ENCODE measurements around the gene TFDP1. TPM values are rescaled to one million over a fixed set of nuclear protein-coding genes. Genes with fewer than 3 reads are reported as not detected.

Gene TFDP1
- polyA plus RNA-seq, 2 donors: 24.2 to 50.3 TPM

DNA sequence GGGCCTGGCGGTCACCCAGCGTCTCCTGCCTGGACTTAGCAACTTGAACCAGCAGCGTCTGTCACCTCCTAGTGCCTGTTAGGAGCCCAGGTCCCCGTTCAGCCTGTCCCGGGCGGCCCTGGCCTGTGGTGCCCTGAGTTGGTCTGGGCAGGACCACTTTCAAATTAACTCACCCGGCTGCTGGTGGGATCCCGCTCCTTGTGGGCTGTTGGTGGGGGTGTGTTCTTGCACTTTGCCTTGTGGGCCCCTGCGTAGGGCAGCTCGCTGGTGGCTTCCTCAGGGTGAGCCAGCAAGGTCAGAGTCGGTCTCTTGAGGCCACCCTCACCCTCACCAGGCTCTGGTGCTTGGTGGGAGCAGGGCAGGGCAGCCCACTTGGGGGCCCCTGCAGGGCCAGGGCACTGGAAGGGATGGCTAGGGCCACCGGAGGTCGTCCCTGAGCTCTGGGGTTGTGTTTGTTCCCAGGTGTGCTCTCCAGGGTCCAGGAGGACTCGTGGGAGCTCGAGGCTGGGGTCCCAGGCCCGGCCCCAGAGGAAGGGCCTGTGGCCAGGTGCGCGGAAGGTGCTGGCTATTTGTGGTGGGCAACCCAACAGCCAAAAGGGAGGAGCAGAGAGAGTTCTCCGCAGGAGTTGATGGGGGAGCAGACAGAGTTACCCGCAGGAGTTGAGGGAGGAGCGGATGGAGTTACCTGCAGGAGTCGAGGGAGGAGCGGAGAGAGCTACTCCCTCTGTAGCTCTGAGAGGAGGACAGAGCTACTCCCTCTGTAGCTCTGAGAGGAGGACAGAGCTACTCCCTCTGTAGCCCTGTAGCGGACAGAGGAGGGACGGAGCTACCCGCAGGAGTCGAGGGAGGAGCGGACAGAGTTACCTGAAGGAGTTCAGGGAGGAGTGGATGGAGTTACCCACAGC, 16.9 kb downstream of the TFDP1 start:
- H3K27ac ChIP-seq (ENCODE audit: low read depth in 2 of 2, low read length in 1 of 2): no peak overlapping the region
- no peaks in the 10 kb centered on the region for H3K27me3 ChIP-seq (ENCODE audit: control insufficient read depth in 1 of 2, insufficient read depth in 2 of 2, low read length in 2 of 2)
- no peaks in the 10 kb centered on the region for H3K4me1 ChIP-seq (ENCODE audit: control insufficient read depth in 2 of 2, insufficient read depth in 2 of 2, low read length in 1 of 2)
- 95 to 96% methylated on average over 28 of the region's 28 CpGs for WGBS, 2 donors
- no peaks in the 10 kb centered on the region for H3K9me3 ChIP-seq (ENCODE audit: control insufficient read depth in 2 of 2, insufficient read depth in 1 of 2, low read depth in 1 of 2, low read length in 1 of 2)
- no peak overlapping the region for H3K4me3 ChIP-seq (ENCODE audit: low read depth in 1 of 2, low read length in 2 of 2)
- peaks cover 5 to 30% of the 10 kb centered on the region in 2 donors for H3K36me3 ChIP-seq (ENCODE audit: control insufficient read depth in 2 of 2, insufficient read depth in 2 of 2, low read length in 1 of 2)

GRCh38 chr13:113602291-113602988, 17.9 kb downstream of the TFDP1 start:
- 88 to 90% methylated on average over 15 of the region's 15 CpGs for WGBS, 2 donors
- Histone ChIP-seq H3K4me3 (ENCODE audit: low read depth in 1 of 2, low read length in 2 of 2) (no peak overlapping the region), H3K27me3 (ENCODE audit: control insufficient read depth in 1 of 2, insufficient read depth in 2 of 2, low read length in 2 of 2) (no peaks in the 10 kb centered on the region), H3K4me1 (ENCODE audit: control insufficient read depth in 2 of 2, insufficient read depth in 2 of 2, low read length in 1 of 2) (peaks cover 0 to 2% of the 10 kb centered on the region in 2 donors), H3K36me3 (ENCODE audit: control insufficient read depth in 2 of 2, insufficient read depth in 2 of 2, low read length in 1 of 2) (peaks cover 5 to 29% of the 10 kb centered on the region in 2 donors), H3K9me3 (ENCODE audit: control insufficient read depth in 2 of 2, insufficient read depth in 1 of 2, low read depth in 1 of 2, low read length in 1 of 2) (no peaks in the 10 kb centered on the region), H3K27ac (ENCODE audit: low read depth in 2 of 2, low read length in 1 of 2) (no peak overlapping the region)

- no peak overlapping the region for H3K27ac ChIP-seq (ENCODE audit: low read depth in 2 of 2, low read length in 1 of 2)
- H3K4me3 ChIP-seq (ENCODE audit: low read depth in 1 of 2, low read length in 2 of 2): no peak overlapping the region
- peaks cover 1 to 29% of the 10 kb centered on the region in 2 donors for H3K36me3 ChIP-seq (ENCODE audit: control insufficient read depth in 2 of 2, insufficient read depth in 2 of 2, low read length in 1 of 2)
- H3K9me3 ChIP-seq (ENCODE audit: control insufficient read depth in 2 of 2, insufficient read depth in 1 of 2, low read depth in 1 of 2, low read length in 1 of 2): no peaks in the 10 kb centered on the region
- WGBS, 2 donors: 87 to 89% methylated on average over 13 of the region's 13 CpGs
- H3K27me3 ChIP-seq (ENCODE audit: control insufficient read depth in 1 of 2, insufficient read depth in 2 of 2, low read length in 2 of 2): no peaks in the 10 kb centered on the region
- H3K4me1 ChIP-seq (ENCODE audit: control insufficient read depth in 2 of 2, insufficient read depth in 2 of 2, low read length in 1 of 2): peaks cover 0 to 2% of the 10 kb centered on the region in 2 donors
Measured at GRCh38 chr13:113603116-113603710, 18.7 kb downstream of the TFDP1 start.

- no peak overlapping the region for H3K27ac ChIP-seq (ENCODE audit: low read depth in 2 of 2, low read length in 1 of 2)
- H3K27me3 ChIP-seq (ENCODE audit: control insufficient read depth in 1 of 2, insufficient read depth in 2 of 2, low read length in 2 of 2): no peaks in the 10 kb centered on the region
- H3K9me3 ChIP-seq (ENCODE audit: control insufficient read depth in 2 of 2, insufficient read depth in 1 of 2, low read depth in 1 of 2, low read length in 1 of 2): no peaks in the 10 kb centered on the region
- peaks cover 0 to 38% of the 10 kb centered on the region in 2 donors for H3K36me3 ChIP-seq (ENCODE audit: control insufficient read depth in 2 of 2, insufficient read depth in 2 of 2, low read length in 1 of 2)
- no peak overlapping the region for H3K4me3 ChIP-seq (ENCODE audit: low read depth in 1 of 2, low read length in 2 of 2)
- peaks cover 0 to 2% of the 10 kb centered on the region in 2 donors for H3K4me1 ChIP-seq (ENCODE audit: control insufficient read depth in 2 of 2, insufficient read depth in 2 of 2, low read length in 1 of 2)
- 96 to 100% methylated on average over 1 of the region's 1 CpG for WGBS, 2 donors
Measured at GRCh38 chr13:113604186-113604585, 19.6 kb downstream of the TFDP1 start.

DNA sequence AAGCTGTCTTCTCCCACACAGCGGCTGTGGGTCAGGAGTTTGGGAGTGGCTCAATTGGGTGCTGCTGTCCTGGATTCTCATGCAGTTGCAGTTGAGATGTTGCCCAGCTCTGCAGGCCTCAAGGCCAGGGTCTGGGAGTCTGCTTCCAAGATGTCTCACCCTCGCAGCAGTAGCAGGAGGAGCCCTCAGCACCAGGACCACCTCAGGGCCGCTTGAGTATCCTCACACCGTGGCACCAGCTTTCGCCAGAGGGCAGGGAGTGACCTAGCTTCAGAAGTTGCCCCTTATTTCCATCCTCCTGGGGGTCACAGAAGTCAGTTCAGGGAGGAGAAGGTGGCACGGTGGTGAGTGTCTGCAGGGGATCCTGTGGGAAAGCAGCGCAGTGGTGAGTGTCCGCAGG, 20.9 kb downstream of the TFDP1 start:
- H3K9me3 ChIP-seq (ENCODE audit: control insufficient read depth in 2 of 2, insufficient read depth in 1 of 2, low read depth in 1 of 2, low read length in 1 of 2): no peaks in the 10 kb centered on the region
- peaks cover 0 to 2% of the 10 kb centered on the region in 2 donors for H3K4me1 ChIP-seq (ENCODE audit: control insufficient read depth in 2 of 2, insufficient read depth in 2 of 2, low read length in 1 of 2)
- no peak overlapping the region for H3K27ac ChIP-seq (ENCODE audit: low read depth in 2 of 2, low read length in 1 of 2)
- no peak overlapping the region for H3K4me3 ChIP-seq (ENCODE audit: low read depth in 1 of 2, low read length in 2 of 2)
- 94 to 96% methylated on average over 8 of the region's 8 CpGs for WGBS, 2 donors
- no peaks in the 10 kb centered on the region for H3K27me3 ChIP-seq (ENCODE audit: control insufficient read depth in 1 of 2, insufficient read depth in 2 of 2, low read length in 2 of 2)
- peaks cover 0 to 44% of the 10 kb centered on the region in 2 donors for H3K36me3 ChIP-seq (ENCODE audit: control insufficient read depth in 2 of 2, insufficient read depth in 2 of 2, low read length in 1 of 2)

DNA sequence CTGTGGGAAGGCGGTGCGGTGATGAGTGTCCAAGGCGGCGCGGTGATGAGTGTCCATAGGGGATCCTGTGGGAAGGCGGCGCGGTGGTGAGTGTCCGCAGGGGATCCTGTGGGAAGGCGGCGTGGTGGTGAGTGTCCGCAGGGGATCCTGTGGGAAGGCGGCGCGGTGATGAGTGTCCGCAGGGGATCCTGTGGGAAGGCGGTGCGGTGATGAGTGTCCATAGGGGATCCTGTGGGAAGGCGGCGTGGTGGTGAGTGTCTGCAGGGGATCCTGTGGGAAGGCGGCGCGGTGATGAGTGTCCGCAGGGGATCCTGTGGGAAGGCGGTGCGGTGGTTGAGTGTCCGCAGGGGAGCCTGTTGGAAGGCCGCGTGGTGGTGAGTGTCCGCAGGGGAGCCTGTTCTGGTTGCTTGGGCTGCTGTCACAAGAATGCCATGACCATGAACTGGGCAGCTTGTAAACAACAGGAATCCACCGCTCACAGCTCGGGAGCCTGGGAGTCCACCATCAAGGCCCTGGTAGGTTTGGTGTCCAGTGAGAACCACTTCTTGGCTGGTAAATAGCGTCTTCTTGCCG, 21.4 kb downstream of the TFDP1 start:
- Histone ChIP-seq H3K4me1 (ENCODE audit: control insufficient read depth in 2 of 2, insufficient read depth in 2 of 2, low read length in 1 of 2) (peaks cover 0 to 2% of the 10 kb centered on the region in 2 donors), H3K27me3 (ENCODE audit: control insufficient read depth in 1 of 2, insufficient read depth in 2 of 2, low read length in 2 of 2) (no peaks in the 10 kb centered on the region), H3K27ac (ENCODE audit: low read depth in 2 of 2, low read length in 1 of 2) (no peak overlapping the region), H3K36me3 (ENCODE audit: control insufficient read depth in 2 of 2, insufficient read depth in 2 of 2, low read length in 1 of 2) (peaks cover 0 to 41% of the 10 kb centered on the region in 2 donors), H3K4me3 (ENCODE audit: low read depth in 1 of 2, low read length in 2 of 2) (no peak overlapping the region), H3K9me3 (ENCODE audit: control insufficient read depth in 2 of 2, insufficient read depth in 1 of 2, low read depth in 1 of 2, low read length in 1 of 2) (no peaks in the 10 kb centered on the region)
- WGBS, 2 donors: 96 to 99% methylated on average over 34 of the region's 34 CpGs

DNA sequence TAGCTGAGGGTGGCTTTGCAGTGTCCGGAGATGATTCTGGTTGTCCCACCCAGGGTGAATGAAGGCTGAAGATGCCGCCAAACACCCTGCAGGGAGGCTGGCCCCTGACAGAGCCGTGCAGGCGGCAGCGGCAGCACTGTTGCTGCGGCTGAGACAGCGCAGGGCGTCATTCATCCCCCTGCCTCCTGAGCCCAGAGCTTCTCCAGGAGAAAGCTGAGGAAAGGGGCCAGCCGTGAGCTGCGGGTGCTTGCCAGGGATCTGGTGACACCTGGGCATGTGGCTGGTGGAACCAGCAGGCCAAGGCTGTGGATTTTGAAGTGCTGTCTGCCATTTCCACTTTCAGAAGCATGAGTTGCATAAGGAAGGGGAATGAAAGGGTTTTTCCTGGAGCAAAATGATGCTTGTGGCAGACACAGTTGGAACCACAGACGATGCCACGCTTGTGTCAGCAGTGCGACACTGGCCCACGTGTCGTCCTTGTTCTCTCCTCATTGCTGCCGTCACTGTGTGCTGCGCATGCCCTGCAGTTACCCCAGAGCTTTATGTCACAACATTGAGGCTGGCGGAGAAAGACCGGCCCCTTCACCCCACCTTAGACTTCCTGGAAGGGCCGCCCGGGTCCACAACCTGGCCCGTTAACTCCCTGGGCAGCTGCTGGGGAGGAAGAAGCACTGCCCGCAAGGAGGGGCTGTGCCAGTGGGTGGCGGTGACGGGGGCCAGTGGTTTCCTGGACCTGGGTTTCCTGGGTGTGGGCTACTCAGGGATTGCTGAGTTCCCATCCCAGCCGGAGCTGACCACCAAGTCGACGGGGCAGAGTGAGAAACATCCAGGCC, 22.7 kb downstream of the TFDP1 start:
- Histone ChIP-seq H3K4me1 (ENCODE audit: control insufficient read depth in 2 of 2, insufficient read depth in 2 of 2, low read length in 1 of 2) (peaks cover 0 to 2% of the 10 kb centered on the region in 2 donors), H3K27ac (ENCODE audit: low read depth in 2 of 2, low read length in 1 of 2) (no peak overlapping the region), H3K27me3 (ENCODE audit: control insufficient read depth in 1 of 2, insufficient read depth in 2 of 2, low read length in 2 of 2) (no peaks in the 10 kb centered on the region), H3K36me3 (ENCODE audit: control insufficient read depth in 2 of 2, insufficient read depth in 2 of 2, low read length in 1 of 2) (peaks cover 0 to 48% of the 10 kb centered on the region in 2 donors), H3K9me3 (ENCODE audit: control insufficient read depth in 2 of 2, insufficient read depth in 1 of 2, low read depth in 1 of 2, low read length in 1 of 2) (no peaks in the 10 kb centered on the region), H3K4me3 (ENCODE audit: low read depth in 1 of 2, low read length in 2 of 2) (no peak overlapping the region)
- 88 to 90% methylated on average over 28 of the region's 28 CpGs for WGBS, 2 donors

DNA sequence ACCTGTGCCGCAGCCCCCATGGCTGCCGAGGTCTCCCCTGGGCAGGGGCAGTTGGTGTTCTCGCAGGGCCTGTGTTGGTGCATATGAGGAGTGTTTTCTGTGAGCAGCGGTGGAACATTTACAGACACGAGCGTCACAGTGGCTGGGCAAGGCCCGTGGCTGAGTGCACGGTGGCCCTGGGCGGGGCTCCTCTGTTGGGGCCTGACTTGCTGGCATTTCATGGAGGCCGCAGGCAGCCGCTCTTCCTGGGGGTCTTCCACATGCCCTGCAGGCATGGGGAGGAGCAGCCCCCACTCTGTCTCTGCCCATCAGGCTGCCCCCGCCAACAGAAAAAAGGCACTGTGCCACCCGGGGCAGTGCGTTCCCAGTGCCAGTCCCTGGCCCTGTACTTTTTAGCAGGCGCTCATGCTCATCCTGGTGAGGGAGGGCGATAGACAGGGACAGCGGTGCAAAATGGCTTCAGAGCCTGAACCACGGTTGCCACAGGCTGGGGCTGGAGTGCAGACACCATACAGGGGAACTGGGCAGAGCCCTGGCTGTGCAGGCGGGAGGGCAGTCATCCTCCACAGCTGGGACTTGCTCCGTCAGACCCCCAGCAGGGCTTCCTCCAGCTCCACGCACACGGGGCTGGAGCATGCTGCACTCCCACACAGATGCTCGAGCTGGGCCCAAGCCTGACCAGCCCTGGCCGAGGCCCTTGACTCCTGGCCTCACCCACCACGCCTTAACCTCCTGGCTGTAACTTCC, 23.5 kb downstream of the TFDP1 start:
- H3K27me3 ChIP-seq (ENCODE audit: control insufficient read depth in 1 of 2, insufficient read depth in 2 of 2, low read length in 2 of 2): no peaks in the 10 kb centered on the region
- WGBS, 2 donors: 86 to 90% methylated on average over 25 of the region's 25 CpGs
- H3K4me1 ChIP-seq (ENCODE audit: control insufficient read depth in 2 of 2, insufficient read depth in 2 of 2, low read length in 1 of 2): peaks cover 0 to 2% of the 10 kb centered on the region in 2 donors
- peaks cover 0 to 52% of the 10 kb centered on the region in 2 donors for H3K36me3 ChIP-seq (ENCODE audit: control insufficient read depth in 2 of 2, insufficient read depth in 2 of 2, low read length in 1 of 2)
- no peaks in the 10 kb centered on the region for H3K9me3 ChIP-seq (ENCODE audit: control insufficient read depth in 2 of 2, insufficient read depth in 1 of 2, low read depth in 1 of 2, low read length in 1 of 2)
- H3K27ac ChIP-seq (ENCODE audit: low read depth in 2 of 2, low read length in 1 of 2): no peak overlapping the region
- no peak overlapping the region for H3K4me3 ChIP-seq (ENCODE audit: low read depth in 1 of 2, low read length in 2 of 2)
